Measurements from ENCODE around the gene FNDC5. TPM values are rescaled to one million over a fixed set of nuclear protein-coding genes. Genes with fewer than 3 reads are reported as not detected.

The FNDC5 gene
- total RNA-seq, 1 experiment from 2014 or later = 2.6 TPM

DNA sequence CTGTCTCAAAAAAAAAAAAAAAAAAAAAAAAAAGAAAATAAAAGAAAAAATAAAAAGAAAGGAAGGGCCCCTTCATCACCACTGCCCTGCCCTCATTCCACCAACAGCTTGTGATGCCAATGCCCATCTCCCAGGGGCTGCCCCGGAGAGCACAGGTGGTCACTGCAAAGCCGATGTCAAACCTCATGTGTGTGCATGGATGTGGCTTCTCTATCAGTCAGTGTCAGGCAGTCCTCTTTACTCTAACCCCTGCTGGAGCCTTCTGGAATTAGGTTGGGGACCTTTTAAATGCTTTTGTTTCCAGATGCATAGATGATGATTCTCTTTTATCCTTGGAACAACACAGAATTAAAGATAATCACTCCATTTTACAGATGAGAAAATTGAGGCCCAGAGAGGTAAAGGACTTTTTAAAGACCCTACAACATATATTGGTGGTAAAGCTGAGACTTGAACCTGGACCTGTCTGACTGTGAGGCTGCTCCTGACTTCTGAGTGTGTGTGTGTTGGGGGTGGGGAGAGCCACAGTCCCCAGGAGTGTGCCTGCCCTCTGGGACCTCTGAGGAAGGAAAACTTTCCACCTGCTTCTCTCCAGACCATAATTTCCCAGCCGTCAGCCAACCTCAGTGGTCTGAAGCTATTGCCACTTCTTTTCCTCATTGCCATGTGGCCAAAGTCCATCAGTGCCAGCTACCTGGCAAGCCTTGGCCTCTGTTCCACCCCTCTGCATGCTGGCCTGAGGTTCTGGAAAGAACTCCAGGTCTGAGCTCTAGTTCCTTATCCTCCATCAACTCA is 33.5 kb upstream of the FNDC5 start:
- Histone ChIP-seq H3K4me3 (ENCODE audit: low read depth in 2 of 2, low read length in 2 of 2) (no peak overlapping the region), H3K27ac (ENCODE audit: low read length) (no peak overlapping the region), H3K27me3 (ENCODE audit: control insufficient read depth, insufficient read depth, low read length) (no peaks in the 10 kb centered on the region), H3K9me3 (ENCODE audit: control insufficient read depth, insufficient read depth, low read depth, low read length) (no peaks in the 10 kb centered on the region), H3K4me1 (ENCODE audit: control insufficient read depth, insufficient read depth, low read length) (0 out of 2 replicates have a peak, but pooled peaks cover 5% of the 10 kb centered on the region), H3K36me3 (ENCODE audit: control insufficient read depth, insufficient read depth, low read length) (no peaks in the 10 kb centered on the region; the same call in 1 of the 2 replicates)
- BruUV-seq (replicated peaks) = no TSS peak
- ChIA-PET POLR2A (interaction anchor here (0.7 kb wide), 1 partner anchor 230 kb away, joined by 3 read pairs; no protein-coding TSS in a partner anchor), CTCF (no interaction called here)
- intact Hi-C loops (cut with micrococcal nuclease; ENCODE audit: unreplicated experiment) = no loop called here
- DNase-seq (ENCODE audit: low read depth, low spot score) = no peak
- TF ChIP-seq POLR2AphosphoS5 (IDR thresholded peaks at IDR 0.05; ENCODE audit: low read depth, low read length) (no peak), TCF7L2 (IDR thresholded peaks at IDR 0.05; ENCODE audit: low read depth, low read length) (no peak), SIN3A (IDR thresholded peaks at IDR 0.05; ENCODE audit: borderline replicate concordance, insufficient read depth, low read depth, low read length) (no peak)
- TF ChIP-seq, protein P1, sequence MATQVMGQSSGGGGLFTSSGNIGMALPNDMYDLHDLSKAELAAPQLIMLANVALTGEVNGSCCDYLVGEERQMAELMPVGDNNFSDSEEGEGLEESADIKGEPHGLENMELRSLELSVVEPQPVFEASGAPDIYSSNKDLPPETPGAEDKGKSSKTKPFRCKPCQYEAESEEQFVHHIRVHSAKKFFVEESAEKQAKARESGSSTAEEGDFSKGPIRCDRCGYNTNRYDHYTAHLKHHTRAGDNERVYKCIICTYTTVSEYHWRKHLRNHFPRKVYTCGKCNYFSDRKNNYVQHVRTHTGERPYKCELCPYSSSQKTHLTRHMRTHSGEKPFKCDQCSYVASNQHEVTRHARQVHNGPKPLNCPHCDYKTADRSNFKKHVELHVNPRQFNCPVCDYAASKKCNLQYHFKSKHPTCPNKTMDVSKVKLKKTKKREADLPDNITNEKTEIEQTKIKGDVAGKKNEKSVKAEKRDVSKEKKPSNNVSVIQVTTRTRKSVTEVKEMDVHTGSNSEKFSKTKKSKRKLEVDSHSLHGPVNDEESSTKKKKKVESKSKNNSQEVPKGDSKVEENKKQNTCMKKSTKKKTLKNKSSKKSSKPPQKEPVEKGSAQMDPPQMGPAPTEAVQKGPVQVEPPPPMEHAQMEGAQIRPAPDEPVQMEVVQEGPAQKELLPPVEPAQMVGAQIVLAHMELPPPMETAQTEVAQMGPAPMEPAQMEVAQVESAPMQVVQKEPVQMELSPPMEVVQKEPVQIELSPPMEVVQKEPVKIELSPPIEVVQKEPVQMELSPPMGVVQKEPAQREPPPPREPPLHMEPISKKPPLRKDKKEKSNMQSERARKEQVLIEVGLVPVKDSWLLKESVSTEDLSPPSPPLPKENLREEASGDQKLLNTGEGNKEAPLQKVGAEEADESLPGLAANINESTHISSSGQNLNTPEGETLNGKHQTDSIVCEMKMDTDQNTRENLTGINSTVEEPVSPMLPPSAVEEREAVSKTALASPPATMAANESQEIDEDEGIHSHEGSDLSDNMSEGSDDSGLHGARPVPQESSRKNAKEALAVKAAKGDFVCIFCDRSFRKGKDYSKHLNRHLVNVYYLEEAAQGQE (IDR thresholded peaks at IDR 0.05; ENCODE audit: insufficient read depth in 1 of 2, low read depth in 2 of 2, low read length in 1 of 2) = no peak
- TF ChIP-seq, protein P2, sequence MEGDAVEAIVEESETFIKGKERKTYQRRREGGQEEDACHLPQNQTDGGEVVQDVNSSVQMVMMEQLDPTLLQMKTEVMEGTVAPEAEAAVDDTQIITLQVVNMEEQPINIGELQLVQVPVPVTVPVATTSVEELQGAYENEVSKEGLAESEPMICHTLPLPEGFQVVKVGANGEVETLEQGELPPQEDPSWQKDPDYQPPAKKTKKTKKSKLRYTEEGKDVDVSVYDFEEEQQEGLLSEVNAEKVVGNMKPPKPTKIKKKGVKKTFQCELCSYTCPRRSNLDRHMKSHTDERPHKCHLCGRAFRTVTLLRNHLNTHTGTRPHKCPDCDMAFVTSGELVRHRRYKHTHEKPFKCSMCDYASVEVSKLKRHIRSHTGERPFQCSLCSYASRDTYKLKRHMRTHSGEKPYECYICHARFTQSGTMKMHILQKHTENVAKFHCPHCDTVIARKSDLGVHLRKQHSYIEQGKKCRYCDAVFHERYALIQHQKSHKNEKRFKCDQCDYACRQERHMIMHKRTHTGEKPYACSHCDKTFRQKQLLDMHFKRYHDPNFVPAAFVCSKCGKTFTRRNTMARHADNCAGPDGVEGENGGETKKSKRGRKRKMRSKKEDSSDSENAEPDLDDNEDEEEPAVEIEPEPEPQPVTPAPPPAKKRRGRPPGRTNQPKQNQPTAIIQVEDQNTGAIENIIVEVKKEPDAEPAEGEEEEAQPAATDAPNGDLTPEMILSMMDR (IDR thresholded peaks at IDR 0.05) = no peak
- in situ Hi-C loops (cut with HindIII; ENCODE audit: low pct_unique_long_range_greater_than_20kb, low sequenced_read_pairs) = no loop called here
- no peak for ATAC-seq

DNA sequence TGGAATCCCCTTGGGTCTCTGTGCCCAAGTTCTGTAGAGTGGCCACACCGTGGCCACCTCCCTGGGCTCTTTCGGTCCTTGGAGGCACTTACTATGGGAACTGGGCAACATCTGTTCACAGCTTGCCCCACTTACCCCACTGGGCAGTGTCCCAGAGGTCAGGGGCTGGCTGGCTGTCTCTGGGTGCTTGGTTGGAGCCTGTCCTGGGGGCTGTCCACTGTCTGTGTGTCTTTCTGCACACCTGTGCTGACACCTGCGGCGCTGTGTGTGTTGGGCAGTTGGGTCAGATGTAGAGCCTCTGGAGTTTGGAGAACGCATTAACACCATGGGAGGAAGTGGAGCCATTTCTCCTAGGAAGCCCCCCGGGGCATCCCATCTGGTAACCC is 31.8 kb upstream of the FNDC5 start:
- in situ Hi-C loops (cut with HindIII; ENCODE audit: low pct_unique_long_range_greater_than_20kb, low sequenced_read_pairs) = no loop called here

More for the DNA sequence above, 31.8 kb upstream of the FNDC5 start:
- intact Hi-C loops (cut with micrococcal nuclease; ENCODE audit: unreplicated experiment) = no loop called here
- Histone ChIP-seq H3K4me1 (ENCODE audit: control insufficient read depth, insufficient read depth, low read length) (0 out of 2 replicates have a peak, but pooled peaks cover 5% of the 10 kb centered on the region), H3K9me3 (ENCODE audit: control insufficient read depth, insufficient read depth, low read depth, low read length) (no peaks in the 10 kb centered on the region), H3K36me3 (ENCODE audit: control insufficient read depth, insufficient read depth, low read length) (no peaks in the 10 kb centered on the region; the same call in 1 of the 2 replicates), H3K27ac (ENCODE audit: low read length) (no peak overlapping the region), H3K27me3 (ENCODE audit: control insufficient read depth, insufficient read depth, low read length) (no peaks in the 10 kb centered on the region), H3K4me3 (ENCODE audit: low read depth in 2 of 2, low read length in 2 of 2) (no peak overlapping the region)
- BruUV-seq (replicated peaks) = no TSS peak
- DNase-seq (ENCODE audit: low read depth, low spot score) (no peak), ATAC-seq (no peak)
- ChIA-PET CTCF (no interaction called here), POLR2A (no interaction called here)
- TF ChIP-seq TCF7L2 (IDR thresholded peaks at IDR 0.05; ENCODE audit: low read depth, low read length) (no peak), POLR2AphosphoS5 (IDR thresholded peaks at IDR 0.05; ENCODE audit: low read depth, low read length) (no peak), SIN3A (IDR thresholded peaks at IDR 0.05; ENCODE audit: borderline replicate concordance, insufficient read depth, low read depth, low read length) (no peak)
- TF ChIP-seq, protein P1 (IDR thresholded peaks at IDR 0.05; ENCODE audit: insufficient read depth in 1 of 2, low read depth in 2 of 2, low read length in 1 of 2) = no peak
- TF ChIP-seq, protein P2 (IDR thresholded peaks at IDR 0.05) = no peak

Data from Panc1 (cell line).